NOMO-1 (cell line): ENCODE measurements around the gene NEIL1.
"Not testable (repeated sequence)": the region's sequence is repeated elsewhere in the genome, so short reads cannot be mapped to it uniquely, and the experiment has no call there.

ENCODE experiments used
- DNase-seq, 2 experiments: peaks; one replicate each; lab custom pipeline; 2025; ENCODE audit not compliant: unreplicated experiment in 2 of 2; lab: John Stamatoyannopoulos, UW

NEIL1 gene

GRCh38 chr15:75369897-75370581 lies 23.2 kb downstream of the NEIL1 start:
- DNase-seq: no peak

DNA sequence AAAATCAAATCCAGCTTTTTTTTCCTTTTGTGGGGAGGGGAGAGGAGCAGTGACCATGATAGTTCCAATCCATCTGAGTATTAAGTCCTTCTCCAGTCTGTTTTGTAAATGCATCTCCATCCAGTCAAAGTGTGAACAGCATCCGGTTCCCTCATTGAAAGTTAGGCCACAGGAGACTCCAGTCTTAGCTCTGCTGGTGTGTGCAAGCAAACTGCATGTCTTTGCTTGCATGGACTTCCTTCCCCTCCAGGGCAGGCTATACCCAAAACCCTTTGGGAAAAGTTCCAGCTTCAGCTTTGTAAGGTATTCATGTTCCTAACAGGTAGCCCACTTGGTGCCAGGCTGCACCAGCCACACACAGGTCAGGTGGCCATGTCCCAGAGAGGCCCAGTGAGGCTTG lies 24.6 kb downstream of the NEIL1 start:
- no peak for DNase-seq

DNA sequence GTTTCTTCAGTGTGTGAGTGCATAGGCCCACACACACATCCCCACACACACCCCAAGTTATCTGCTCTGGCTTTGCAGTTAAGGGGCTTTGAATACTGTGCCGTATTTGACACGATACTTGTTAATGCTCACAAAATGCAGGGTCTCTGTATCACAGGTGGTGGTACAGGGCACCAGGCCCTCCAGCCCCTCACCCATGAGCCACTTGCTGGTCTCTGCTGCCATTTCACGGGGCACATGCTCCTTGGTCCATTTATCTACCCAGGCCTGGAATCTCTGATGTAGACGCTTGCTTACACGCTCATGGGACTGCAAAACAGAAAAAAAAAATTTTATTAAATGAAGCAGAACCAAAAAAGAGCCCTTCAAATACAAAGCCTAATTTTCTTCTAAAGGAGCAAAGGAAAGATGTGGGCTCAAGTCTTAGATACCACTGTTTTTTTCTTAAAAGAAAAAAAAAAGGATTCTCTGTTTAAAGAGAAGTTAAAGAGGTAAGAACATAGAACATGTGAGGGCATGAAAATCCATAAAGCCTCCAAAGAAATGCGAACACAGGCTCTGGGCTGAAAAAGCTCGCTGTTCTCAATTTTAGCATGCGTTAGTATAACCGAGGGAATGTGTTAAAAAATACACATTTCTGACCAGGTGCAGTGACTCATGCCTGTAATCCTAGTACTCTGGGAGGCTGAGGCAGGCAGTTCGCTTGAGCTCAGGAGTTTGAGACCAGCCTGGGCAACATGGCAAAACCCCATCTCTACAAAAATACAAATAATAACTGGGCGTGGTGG lies 25.3 kb downstream of the NEIL1 start:
- DNase-seq: no peak

- no peak for DNase-seq
Measured at GRCh38 chr15:75380773-75381172, 33.9 kb downstream of the NEIL1 start.

GRCh38 chr15:75383986-75384385 lies 37.1 kb downstream of the NEIL1 start:
- DNase-seq: not testable (repeated sequence)

DNA sequence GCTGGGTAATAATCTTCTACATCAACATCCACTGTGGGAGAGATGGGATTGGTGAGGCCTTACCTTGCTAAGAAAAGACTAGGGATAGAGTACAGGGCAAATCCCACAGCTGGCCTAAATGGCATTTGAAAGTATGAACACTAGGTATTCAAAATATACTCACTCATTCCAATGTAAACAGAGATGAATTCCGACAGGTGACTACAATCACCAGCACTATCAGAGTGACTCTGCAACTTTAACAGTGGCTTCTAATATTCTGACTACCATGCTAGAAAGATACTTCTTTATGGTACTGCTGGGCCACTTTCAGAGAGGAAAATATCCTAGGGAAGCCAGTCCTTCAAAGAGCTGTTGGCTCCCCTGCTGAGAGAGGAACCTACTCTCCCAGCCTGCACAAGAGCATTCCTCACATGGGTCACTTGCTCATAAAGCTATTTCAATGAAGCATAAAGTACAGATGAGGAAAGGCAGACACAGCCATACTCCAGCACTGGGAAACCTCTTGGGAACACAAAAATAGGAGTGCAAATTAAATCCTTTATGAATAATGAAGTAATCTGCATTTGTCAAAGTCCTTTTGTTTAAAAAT lies 43.0 kb downstream of the NEIL1 start:
- no peak for DNase-seq

DNA sequence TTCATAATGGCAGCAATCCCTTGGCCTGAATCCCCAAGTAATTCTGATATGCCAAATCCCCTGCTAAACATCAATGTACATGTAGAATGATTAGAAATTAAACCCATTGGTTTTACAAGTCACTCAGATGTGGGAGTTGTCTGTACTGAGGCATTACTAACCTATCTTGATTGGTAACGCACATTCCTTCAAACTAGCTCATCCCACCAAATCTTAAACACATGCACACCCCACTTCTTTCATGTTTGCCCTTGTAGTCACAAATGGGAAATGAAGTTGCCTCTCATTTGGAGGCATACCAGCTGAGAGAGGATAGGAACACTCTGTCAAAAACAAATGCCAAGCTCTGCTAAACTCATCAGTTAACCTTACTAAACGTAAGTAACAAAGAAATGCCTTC lies 50.7 kb downstream of the NEIL1 start:
- no peak for DNase-seq

DNA sequence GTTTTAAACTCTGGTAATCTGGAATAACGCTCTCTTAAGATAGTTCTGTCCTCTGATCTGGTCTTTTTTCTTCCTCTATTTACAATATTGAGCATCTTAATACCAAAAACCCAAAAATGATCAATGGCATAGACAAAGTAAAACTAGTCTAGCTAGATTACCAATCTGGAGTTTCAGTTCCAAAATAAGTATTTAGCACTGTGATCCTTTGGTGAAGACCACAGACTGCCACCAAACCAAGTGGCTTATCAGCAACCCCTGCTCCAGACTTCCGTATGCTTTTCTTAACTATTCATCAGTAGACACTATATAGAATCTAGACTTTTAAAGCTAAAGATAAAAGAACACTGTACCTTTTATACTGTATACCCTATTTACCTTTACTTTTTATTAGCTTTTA lies 57.1 kb downstream of the NEIL1 start:
- no peak for DNase-seq
